Measurements from ENCODE around the gene OCIAD1.
"Not testable (repeated sequence)": the region's sequence is repeated elsewhere in the genome, so short reads cannot be mapped to it uniquely, and the experiment has no call there.

Gene OCIAD1, protein sequence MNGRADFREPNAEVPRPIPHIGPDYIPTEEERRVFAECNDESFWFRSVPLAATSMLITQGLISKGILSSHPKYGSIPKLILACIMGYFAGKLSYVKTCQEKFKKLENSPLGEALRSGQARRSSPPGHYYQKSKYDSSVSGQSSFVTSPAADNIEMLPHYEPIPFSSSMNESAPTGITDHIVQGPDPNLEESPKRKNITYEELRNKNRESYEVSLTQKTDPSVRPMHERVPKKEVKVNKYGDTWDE

DNA sequence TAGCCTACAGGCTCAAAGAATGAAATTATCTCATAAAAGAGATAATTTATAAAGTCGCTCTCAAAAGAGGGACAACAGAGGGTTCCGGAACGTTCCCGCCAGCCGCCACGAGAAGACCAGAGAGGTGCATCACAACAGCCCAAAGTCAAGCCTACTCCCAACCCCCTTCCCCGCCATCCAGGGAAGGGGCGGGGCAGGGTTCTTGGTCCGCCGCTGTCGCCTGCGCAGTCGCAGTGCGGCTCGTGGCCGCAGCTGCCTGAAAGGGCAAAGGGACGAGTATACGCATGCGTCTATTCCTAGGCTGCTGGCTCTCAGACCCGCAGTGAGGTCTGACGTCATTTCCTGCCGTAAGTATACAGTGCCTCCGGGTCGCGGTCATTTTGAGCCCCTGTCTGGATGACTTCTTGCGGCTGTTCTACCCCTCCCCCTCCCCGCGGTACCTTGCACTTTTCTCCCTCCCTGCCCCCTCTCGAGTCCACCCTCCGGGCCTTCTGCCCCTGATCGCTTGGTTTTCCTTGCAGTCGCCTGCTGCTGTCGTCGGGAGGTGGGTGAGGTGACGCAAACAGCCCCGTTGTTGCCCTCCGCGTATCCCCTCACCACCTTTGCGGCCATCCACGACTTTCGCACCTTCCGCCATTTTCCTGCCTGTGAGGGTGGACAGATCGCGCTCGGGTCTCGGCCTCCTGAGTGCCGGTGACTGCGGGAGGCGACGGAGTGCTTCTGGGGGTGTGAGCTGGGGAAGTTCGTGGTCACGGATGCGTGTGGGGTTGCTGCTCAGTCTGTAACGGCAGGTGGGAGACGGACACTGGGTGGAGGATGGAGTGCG is at the start of gene OCIAD1:
TSS of gene OCIAD1 (plus strand) at position 383 of the 826 bp plus-strand sequence. CDS start 1,537 bp downstream, outside the sequence.
- peak; percentile 95 for DNase-seq

DNA sequence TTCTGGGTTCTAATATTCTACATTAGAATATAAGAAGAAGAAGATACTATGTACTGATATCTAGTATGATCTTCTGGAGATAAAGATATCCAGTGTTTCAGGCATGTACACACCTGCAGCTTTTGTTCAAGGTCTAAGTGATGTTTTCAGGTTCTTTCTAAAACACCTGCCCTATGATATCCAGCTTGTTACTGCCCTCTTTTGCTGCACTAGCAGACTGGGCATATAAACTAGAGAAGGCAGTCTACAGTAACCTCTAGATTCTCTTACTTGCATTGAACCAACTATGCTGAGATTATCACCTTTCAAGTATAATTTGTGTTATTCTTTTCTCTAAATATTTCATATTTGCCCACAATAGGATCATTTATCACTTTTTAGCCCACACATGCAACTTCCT is 48.9 kb upstream of the OCIAD1 start:
- DNase-seq, result no peak

DNA sequence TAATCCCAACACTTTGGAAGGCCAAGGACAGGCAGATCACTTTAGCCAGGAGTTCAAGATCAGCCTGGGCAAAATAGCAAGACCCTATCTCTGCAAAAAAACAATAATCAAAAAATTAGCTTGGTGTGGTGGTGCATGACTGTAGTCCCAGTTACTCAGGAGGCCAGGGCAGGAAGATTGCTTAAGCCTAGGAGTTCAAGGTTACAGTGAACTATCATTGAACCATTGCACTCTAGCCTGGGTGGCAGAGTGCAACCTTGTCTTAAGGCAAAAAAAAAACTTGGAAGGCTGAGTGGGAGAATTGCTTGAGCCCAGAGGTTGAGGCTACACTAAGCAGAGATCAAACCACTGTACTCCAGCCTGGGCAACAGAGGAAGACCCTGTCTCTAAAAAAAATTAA is 45.6 kb upstream of the OCIAD1 start:
- DNase-seq, result no peak

DNA sequence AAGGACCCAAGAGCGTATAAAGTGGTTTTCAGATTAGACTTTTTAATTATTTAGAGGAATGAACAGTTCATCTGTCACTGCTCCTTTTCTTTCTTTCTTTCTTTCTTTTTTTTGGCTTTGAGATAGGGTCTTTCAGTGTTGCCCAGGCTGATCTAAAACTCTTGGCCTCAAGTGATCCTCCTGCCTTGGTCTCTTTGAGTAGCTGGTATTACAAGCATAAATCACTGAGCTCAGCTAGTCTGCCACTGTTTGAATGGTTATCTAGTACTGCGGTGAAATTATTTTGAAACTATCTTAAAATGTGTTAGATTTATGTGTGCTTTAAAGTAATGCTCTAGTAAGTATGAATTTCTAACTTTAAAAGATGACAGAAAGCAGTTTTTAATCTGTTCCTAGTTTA is 44.3 kb upstream of the OCIAD1 start:
- DNase-seq, result no peak

DNA sequence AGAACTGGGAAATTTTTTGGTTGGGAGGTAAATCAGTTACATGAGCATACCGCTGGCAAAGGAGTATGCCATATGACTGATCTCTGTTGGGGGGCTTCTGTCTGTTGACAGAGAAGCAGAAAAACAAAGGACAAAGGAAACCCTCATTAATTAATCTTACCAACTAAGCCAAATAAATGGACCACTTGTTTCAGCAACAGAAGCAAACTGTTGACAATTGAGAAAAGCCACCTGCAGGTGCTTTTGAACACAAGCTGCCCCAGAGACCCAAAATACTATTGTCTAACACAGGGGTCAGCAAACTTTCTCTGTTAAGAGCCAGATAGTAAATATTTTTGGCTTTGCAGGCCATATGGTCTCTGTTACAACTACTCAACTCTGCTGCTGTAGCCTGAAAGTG is 43.8 kb upstream of the OCIAD1 start:
- no peak for DNase-seq

DNA sequence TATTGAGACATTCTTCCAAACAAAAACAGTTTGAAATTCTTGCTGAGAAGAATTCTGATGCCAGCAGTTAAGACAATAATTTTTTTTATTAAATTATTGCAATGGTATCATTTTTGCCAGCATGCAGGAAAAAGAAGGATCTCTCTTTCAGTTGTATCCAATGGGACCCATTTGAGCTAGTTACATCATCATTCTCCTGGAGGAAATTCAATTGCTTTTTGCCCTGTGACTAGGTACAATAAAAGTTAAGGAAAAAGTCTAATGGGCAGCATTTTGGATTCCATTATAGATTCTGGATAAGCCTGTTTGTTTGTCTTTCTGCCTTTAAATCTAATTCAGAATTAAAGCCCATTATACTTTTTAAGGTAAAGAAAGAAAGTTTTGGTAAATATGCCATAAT is 40.3 kb upstream of the OCIAD1 start:
- no peak for DNase-seq

DNA sequence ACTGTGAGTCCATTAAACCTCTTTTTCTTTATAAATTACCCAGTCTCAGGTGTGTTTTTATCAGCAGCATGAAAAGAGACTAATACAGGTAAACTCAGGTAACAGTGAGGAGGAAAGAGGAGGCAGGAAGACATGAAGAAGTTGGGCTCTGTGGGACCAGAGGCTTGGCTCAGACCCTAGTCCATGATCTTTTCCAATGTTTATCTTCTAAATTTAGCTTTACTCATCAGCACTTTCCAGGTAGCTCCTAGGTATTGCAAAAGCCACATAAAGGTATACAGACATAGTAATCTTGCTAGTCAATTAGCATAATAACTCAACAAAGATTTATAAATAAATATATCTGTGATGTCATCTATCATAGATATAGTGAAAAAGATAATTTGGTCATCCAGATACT is 39.6 kb upstream of the OCIAD1 start:
- DNase-seq, result no peak

DNA sequence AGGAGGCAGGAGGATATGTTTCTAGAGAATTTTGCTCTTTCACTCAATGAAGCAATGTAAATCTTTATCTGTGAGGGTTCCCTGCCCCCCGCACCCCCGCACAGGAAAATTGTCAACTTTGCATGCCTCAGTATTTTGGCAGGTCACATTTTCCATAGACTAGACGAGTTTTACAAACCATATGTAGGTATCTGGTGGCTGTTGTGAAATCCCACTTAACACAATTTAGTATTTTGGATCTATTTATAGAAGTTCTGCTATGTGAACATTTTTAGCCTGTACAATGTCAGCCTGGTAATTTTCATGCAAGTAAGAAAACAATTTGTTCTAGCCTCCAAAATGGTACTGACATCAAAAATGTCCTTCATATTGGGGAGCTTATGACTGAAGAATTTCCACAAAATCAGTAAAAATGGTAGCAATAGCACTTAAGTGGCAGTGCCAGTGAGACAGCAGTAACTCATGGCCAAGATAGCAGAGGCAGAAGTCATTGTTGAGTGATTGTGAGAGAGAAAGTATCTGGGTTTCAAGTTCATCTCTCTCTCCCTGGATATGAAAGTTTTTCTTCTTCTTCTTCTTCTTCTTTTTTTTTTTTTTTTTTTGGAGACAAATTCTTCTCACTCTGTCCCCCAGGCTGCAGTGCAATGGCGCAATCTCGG is 38.4 kb upstream of the OCIAD1 start:
- peak; percentile 33 for DNase-seq

DNA sequence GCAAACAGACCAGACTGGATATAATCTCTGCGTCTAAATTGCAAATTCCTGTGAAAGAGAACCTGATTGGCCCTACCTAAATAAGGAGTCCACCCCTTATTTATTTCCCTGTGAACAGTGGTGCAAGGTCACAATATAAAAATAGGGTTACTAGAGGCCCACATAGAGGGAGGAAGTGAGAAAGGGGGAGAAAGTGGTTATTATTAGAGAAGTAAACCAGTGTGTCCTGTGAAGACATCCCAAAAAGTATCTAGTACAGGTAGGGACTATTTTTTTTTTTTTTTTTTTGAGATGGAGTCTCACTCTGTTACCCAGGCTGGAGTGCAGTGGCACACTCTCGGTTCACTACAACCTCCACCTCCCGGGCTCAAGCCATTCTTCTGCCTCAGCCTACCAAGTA is 35.8 kb upstream of the OCIAD1 start:
- no peak for DNase-seq

DNA sequence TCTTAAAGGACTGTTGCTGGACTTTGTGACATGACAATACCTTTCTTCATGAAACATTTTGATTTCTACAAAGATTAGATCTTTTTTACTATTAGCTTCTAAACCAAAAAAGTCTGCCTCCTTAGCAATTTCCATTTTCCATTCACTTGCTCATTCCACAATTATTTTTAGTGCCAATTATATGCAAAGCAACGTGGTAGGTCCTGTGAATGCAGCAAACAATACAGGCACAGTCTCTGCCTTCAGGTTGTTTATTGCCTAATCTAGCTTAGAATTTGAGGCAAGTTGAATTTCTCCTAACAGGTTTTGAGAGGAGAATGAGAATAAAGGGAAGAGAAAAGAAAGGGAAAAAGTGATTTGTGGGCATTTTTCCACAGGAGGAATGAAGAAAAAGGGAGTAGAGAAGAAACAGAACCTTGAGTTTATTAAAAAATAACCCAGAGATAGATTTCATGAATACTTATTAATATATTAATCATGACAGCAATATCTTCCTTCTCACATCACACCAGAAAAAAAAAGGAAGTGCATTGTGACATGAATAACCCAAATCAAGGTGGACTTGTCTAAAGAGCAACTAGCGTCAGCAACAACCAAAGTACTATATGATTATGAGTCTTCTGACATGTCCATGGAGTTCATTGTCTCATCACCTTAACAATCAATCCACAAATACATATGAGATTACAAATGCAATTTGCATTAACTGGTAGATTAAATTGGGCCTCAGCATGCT is 34.5 kb upstream of the OCIAD1 start:
- no peak for DNase-seq

DNA sequence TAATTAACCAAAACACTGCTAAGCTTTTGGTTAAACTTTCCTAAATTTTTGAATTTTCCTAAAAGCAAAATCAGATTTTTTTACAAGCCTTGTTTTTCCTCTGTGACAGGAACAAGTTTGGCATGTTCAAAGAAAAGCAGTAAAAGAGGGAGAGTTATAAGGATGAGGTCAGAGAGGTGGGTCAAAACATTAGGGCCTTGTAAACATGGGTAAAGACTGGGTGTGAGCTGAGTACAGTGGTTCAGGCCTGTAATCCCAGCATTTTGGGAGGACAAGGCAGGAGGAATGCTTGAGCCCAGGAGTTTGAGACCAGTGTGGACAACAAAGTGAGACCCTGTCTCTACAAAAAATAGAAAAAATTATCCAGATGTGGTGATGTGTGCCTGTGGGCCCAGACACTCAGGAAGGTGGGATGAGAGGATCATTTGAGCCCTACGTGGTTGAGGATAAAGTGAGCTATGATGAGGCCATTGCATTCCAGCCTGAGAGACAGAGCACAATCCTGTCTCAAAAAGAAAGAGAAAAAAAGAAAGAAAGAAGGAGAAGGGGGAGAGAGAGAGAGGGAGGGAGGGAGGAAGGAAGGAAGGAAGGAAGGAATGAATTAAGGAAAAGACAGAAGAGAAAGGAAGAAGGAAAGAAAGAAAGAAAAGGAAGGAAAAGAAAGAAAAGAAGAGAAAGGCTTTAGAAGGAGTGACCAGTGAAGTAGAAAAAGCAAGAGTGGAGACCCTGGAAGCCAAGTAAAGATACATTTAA is 33.8 kb upstream of the OCIAD1 start:
- DNase-seq, result no peak

DNA sequence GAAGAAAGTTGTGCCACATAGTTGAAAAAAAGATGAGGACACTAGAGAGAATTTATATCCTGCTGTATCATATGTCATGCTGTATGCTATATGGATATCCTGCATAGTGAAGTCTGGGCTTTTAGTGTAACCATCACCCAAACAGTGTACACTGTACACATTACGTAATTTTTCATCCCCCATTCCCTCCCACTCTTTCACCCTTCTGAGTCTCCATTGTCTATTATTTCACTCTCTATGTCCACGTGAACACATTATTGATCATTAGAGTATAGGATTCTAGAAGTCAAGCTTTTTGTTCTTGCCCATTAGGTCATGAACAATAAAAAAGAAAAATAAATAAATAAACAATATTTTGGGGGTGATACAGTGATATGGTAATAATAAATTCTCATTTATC is 32.8 kb upstream of the OCIAD1 start:
- no peak for DNase-seq

DNA sequence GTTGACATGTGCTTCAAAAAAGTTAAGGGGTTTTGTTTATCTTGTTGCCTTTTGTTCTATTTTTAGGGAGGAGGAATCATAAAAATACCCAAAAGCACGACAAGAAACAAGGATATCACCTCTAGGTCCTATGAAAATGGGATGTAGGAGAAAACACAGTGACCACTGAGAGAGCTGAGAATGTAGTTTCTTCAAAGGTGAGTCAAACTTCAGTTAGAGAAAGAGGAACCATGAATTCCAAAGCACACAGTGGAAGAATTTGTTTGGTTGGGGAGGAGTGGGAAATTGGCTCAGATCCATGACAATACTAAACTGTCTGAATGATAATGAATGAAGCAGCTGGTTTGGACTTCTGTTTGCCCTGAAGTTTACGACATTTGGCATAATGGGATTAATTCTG is 31.7 kb upstream of the OCIAD1 start:
- DNase-seq, result no peak

DNA sequence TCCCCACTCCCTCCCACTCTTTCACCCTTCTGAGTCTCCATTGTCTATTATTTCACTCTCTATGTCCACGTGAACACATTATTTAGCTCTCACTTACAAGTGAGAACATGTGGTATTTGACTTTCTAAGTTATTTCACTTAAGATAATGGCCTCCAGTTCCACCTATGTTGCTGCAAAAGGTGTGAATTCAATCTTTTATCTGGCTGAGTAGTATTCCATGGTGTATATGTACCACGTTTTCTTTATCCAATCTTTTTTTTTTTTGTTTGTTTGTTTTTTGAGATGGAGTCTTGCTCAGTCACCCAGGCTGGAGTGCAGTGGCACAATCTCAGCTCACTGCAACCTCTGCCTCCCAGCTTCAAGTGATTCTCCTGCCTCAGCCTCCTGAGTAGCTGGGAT is 30.7 kb upstream of the OCIAD1 start:
- DNase-seq, result not testable (repeated sequence)

DNA sequence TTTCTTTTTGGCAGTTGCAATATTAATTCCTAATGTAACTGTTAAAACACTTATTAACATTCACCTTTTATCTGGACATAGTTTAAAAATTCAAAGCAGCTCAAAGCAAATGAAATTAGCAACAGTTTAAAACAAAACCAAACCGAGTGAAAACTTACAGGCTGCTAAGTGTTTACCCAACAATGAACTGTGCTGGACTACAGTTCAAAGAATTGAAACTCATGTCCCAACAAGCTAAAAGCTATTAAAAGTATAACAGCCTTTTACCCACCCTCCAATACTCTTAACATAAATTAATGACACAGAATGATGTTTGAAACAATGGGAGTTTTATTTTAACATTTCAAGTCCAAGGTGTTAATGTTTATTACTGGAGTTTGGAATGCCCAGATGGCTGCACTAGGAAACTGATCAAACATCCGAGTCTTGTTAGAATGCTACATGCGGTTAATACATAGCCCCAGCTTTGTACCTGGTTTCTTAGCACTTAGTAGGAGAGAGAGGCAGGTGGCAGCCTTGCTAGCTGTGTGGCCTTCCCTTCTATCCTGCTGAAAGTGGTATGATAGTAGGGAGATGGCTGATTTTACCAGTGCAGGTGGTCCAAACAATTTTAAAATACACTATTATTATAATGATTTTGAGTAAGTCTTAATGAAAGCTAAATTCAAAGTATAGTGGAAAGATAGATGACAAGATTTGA is 29.7 kb upstream of the OCIAD1 start:
- no peak for DNase-seq

DNA sequence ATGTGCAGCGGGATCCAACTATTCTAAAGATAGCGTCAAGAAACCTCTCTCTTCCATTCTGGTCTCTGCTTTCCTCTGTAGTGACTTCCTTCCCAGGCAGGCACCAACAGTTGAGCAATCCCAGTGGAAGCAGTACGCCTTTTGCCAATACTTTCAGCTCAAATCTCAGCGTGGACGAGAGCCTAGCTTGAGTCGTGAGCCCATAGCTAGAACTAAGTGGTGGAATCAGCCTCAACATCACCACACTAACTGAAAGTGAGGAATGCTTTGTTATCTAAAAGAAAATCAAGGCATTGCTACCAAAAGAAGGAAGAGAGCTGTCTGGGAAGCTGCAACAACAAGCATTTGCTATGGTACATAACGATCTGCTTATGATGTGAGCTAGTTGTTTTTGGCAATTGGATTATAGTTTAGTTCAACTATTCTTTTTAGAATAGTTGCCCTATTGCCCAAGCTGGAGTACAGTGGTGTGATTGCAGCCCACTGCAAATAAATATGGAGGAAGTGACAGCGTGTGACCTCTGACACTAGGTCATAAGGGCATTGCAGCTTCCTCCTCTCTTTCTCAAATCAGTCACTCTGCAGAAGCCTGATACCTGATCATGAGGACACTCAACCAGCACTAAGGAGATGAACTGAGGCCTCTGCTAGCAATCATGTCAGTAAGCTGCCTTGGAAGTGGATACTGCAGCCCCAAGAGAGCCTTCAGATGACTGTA is 26.1 kb upstream of the OCIAD1 start:
- DNase-seq, result no peak

DNA sequence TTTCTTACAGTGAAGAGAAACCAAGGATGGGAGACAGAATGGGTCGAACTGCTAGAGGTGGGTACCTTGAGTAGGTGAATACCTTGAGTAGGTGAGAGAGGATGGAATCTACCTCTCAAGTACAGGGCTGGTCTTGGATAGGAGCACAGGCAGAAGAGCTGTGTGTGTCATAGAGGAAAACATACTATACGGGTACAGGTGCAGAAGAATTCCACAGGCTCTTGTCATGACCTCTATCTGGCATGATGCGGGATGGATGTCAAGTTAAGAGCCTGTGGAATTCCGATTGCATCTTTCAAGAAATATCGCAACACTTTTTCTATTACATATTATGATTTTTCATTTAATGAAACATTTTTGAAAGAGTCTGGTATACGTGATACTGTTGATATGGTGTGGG is 18.0 kb upstream of the OCIAD1 start:
- no peak for DNase-seq

DNA sequence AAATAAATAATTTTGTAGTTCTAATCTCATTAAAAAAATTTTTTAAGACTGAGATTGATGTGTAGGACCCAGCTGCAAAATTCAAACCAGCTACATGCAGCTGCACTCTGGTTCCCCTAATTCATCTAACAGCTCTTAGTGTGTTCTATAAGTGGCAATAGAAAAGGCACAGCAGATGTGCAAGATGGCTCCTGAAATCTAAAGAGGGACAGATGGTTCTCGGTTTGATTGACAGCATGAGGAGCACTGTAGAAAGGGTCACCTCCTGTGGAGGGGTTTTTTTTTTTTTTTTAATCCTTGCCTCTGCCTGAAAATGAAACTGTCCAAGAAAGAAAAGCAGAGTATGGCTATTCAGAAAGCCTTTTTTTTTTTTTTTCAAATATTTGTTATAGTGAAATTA is 16.9 kb upstream of the OCIAD1 start:
- no peak for DNase-seq

DNA sequence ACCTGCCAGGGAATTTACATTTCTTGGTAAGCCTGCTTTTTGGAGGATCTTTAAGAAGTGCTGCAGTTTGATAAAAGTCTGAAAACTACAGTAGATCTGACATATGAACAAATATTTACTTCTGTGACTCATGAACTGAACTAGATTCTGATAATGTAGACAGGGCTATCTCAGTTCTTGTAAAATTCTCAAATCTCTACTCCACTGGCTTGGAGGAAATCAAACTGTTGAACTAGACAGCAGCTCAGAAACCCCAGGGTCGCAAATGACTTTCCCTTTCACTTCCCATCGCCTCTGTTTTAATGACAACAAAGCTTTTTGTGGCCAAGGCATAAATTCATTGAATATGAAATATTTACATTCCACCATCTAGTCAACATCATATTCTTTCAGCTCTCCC is 15.4 kb upstream of the OCIAD1 start:
- no peak for DNase-seq

DNA sequence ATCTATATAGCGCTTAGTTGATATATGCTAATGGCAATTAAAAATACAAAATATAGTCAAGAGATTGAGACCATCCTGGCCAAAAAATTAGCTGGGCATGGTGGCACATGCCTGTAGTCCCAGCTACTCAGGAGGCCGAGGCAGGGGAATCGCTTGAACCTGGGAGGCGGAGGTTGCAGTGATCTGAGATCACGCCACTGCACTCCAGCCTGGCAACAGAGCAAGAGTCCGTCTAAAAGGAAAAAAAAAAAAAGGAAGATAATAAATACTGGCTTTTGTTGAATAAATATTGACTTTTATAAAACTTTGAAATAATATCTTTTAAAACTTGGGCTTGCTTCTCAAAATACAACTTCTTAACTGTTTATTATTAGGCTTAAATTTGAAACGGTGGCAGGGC is 14.6 kb upstream of the OCIAD1 start:
- DNase-seq, result not testable (repeated sequence)

DNA sequence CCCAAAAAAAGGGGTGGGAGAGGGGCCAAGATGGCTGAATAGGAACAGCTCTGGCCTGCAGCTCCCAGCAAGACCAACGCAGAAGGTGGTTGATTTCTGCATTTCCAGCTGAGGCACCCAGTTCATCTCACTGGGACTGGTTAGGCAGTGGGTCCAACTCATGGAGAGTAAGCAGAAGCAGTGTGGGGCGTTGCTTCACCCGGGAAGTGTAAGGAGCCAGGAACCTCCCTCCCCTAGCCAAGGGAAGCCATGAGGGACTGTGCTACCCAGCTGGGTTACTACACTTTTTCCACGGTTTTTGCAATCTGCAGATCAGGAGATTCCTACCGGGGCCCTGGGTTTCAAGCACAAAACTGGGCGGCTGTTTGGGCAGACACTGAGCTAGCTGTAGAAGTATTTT is 13.9 kb upstream of the OCIAD1 start:
- no peak for DNase-seq
